Stimulated activated CD8-positive, alpha-beta memory T cell treated with anti-CD3 and anti-CD28 coated beads, Interleukin-12 subunit alpha, Interleukin-12 subunit beta, amount 100 ng/mL, for 24 hours (primary cell): ENCODE results near the gene PRDM11.

Experiments
- DNase-seq: peaks from one replicate; pipeline ENCODE4 v3.0.0-alpha.2; 2020; ENCODE audit errors: extremely low read depth

Gene PRDM11

DNA sequence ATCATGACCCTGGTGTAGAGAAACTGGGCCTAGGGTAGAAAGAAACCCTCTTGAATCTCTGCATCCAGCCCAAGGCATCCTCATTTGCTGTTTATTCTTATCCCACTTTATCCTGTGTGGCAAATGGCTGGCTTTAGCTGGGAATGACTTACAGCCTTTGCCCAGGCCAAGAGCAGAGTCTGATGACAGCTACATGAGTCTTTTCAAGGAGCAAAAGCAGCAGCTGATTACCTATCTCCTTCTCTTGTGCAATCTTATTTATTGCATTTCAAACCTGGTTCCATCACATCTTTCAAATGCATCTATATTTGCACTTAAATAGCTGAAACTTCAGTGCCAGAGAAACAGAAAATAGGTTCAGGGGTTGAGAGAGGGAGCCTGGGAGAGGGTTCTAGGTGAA is 113.6 kb downstream of the PRDM11 start:
- DNase-seq: no peak

DNA sequence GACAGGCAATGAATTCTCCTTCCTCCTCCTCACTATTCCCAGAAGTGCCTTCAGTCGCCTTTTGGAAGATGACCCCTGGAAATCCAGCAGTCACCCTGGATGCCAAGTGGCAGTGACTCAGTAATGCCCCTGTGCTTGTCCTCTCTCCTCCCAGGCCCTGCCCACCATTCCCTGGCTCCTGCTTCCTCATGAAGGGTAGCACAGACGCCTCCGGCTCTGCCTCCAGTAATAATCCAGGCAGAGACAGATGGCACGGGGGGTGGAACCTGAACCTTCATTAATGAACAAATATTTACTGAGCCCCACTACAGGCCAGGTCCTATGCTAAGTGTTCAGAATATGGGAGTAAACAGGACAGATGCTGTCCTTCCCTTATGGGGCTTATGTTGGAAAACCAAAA is 116.5 kb downstream of the PRDM11 start:
- no peak for DNase-seq

DNA sequence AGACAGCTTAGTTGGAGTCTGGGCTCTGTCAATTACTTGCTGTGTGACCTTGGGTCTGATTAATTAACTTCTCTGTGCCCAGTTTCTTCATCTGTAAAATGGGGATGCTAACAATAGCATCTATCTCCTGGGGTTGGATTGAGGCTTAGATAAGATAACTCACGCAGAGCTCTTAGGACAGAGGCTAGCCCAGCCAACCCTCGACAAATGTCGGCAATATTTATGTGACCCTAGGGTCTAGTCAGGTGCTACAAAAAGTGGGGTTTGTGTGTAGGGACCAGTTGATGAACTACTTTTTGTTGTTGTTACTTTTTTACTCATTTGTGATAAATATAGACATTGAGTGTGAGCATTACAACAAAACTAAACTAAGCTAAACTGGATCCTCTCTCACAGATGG is 117.3 kb downstream of the PRDM11 start:
- no peak for DNase-seq

DNA sequence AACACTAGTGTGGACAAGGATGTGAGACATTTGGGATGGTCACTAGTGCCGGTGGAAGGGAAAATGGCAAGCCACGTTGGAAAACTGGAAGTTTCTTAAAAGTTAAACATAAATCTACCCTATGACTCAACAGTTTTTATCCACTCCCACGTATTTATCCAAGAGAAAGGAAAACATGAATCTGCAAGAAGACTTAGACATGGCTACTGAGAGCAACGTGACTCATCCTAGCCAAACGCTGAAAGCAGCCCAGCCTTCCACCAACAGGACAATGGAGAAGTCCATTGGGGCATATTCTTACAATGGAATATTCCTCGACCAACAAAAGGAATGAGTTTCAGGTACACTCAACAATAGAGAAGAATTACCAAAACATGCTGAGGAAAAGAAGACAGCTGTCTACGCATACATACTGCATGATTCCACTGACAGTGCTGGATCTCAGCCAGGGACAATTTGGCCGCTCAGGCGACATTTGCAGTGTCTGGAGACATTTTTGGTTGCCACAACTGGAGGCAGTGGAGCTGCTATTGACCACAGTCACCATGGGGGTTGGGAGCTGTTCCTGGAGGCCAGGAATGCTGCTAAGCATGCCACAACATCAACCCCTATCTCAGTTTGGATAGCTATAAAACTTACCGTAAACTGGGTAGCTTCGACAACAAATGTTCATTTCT is 118.5 kb downstream of the PRDM11 start:
- DNase-seq: no peak

DNA sequence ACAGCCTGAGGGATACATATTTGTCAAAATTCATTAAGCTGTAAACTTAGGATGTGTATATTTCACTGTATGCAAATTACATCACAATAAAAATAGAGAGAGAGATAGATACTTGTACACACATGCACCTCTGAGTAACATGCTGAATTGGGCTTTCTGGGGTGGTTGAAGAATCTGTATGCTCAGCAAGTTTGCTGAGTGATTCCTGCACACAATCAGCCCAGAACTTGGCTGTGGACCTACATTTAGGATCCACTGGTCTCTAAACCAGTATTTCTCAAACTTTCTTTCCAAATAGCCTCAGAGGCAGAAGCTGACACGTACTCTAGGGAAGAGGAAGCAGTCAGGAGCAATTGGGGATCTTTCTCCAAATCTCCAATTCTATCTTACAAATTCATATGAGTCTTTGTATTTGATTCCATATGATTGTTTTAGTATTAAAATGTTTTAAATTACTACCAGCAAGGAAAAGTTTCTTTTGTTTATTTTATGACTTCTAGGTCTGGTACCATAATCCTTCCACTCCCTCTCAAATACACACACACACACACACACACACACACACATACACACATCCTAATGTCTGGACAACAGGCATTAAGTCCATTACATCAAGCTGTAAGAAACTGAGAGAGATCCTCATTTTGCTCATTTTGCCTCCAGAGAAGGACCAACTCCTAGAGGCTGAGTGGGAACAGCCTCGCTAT is 119.7 kb downstream of the PRDM11 start:
- no peak for DNase-seq

DNA sequence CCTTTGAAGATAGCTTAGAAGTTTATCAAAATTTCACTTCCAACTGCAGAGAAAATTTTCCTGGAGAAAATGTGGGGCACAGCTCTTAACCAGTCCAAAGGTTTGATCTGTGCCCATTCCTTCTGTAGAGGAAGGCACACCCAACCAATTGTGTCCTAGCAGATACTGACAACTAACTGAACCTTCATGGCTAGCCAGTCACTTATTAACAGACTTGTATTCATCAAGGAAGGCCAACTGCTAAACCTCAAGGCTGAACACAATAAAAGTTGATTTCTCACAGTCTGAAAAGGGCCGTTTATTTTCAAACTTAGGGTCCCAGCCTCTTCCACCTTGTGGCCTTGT is 120.2 kb downstream of the PRDM11 start:
- DNase-seq: no peak

DNA sequence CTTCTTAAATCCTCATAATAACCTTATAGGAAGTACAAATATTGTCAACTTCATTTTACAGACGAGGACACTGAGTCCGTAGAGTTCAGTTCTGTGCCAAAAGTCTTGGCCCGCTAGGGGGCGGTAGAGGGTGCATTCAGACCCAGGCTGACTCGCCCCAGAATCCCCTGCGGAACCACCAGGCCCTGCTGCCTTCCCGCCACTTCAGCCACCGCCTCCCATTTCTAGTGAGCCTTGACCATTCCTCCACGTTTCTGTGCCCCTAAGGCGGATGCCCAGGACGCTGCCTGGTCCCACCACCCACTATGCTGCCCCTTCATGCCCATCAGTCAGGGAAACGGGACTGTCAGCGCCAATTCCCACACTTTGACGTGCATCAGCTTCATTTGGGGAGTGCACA is 120.6 kb downstream of the PRDM11 start:
- DNase-seq: no peak

DNA sequence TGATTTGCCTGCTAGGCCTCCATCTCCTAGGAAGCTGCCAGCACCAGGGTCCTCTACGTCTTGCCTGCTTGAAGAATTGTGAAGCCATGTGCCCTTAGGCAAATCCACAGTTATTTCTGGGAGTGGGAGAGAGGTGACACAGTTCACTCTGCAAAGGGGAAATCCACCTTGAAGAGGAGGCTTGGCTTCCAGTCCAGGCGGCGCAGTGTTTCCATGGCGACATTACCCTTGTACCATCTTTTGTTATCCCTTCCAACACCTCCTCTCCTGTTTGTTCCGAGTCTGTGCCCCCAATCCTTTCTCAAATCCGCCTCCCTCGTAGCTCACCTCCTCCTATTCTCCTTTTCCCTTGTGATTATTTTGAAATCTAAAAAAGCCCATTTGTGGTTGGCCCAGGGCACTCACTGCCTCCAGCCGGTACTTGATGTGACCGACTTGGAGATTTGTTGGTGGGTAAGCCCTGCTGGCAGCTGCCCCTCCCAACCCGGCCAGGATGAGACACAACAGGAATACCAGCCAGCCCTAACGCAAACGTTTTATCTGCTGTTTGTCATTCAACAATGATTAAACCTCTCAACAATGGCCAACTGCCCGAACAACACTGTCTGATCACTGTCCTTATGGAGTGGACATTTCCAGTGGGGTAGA is 121.3 kb downstream of the PRDM11 start:
- DNase-seq: no peak

DNA sequence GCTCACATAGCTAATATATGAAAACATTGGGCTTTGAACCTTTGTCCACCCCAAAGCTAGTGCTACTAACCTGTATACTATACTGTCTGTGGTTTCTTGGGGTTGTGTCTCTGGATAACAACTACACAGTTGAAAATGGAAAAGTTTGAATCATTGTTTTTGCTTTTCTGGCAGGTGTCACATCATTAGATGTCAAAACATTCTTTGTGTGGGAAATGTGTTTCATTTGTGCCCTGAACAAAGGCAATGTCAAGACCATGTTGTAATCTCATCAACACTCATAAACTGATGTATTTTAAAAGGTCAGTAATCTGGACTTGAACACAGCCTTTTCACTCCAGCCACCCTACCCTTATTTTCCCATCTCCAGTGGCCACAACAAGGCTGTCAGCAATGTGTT is 123.2 kb downstream of the PRDM11 start:
- DNase-seq: no peak

DNA sequence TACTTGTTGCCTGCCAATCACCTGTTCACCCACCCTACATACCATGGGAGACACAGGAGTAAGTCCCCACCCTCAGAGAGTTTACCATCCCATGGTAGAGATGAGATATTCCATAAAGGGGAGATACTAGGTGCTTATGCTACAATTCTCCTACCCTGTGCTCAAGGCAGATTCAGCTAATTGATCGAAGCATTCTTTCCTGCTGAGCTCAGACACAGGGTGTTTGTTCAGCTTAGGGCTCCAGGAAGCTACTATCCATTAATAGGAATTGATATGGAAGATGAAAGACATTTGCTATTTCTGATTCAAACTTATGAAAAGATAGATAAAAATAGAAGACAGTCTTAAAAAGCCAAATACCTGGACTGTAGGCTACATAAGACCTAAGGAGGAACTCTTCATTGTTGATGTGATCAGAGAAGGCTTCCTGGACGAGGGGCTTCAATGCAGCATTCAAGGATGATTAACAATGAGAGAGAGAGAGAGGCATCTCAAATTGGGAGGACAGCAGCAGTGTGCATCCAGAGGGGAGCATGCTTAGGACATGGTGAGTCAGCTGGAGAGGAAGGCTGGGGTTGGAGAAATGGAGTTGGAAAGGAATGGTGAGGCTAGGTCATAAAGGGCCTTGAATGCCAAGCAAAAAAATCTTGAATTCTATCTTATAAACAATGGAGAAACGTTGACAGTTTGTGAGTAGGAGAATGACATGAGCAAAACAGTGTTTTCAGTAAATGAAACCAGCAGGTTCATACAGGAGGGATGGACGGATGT is 124.7 kb downstream of the PRDM11 start:
- DNase-seq: no peak

DNA sequence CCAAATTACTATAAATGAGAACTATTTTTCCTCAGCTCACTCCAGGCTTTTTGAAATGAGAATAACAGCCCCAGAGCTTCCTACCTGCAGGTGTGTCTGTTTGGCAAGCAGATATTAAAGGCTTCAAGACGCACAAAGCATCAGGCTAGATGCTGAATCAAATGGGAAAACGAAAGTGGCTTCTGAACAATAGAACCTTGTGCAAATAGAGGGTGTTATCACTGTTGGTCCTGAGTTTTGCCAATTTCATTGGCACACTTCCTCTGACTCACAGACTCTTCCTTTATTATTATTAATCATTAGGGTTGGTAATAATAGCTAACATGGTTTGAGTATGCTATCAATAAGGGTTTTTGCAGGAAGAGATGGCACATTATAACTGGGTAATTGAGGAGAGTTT is 126.3 kb downstream of the PRDM11 start:
- no peak for DNase-seq

DNA sequence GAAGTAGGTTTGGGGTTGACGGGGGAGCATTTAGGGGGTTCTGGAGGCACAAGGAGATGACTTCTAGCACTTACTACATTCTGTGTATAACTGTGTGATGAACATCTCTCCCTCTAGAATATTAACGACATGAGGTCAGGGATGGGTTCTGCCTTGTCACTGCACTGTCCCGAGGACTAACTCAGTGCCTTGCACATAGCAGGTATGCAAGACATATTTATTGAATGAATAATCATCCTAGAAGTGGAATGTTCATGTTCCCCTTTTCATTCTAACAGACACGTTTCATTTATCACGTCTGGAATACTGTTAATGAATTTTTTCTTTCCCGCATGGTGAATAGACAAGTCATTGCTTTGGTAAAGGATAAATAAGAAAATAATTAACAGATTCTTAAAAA is 127.1 kb downstream of the PRDM11 start:
- no peak for DNase-seq

DNA sequence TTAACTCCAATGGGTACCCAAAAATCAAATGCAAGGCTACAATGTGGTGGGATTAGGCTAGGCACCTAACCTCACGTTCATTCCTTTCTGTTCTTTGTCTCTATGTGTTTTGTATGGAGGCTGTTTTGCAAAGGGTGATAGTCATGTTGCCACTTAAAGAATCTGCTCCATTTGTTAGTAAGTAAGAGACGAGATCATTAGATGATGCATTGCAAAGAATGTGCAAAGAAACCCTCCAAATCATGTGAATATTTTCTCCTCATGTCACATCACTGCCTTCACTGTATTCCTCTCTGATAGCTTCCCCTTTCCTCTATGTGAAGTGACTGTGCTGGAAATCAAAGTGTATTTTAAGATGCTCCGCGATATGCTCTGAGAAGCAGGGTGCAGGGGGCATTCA is 127.8 kb downstream of the PRDM11 start:
- DNase-seq: no peak

DNA sequence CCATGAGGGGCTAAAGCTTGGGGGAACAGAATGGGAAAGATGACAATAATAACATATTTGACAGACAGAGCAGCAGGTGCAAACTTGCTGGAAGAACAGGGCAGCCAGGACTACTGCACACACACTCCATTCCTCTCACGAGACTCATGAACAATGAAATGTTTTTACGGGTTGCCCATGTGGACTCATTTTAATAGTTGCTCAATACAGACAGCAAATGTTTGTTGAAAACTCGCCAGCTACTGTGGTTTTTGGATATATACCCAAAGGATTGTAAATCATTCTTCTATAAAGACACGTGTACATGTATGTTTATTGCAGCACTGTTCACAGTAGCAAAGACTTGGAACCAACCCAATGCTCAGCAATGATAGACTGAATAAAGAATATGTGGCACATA is 129.4 kb downstream of the PRDM11 start:
- DNase-seq: no peak

DNA sequence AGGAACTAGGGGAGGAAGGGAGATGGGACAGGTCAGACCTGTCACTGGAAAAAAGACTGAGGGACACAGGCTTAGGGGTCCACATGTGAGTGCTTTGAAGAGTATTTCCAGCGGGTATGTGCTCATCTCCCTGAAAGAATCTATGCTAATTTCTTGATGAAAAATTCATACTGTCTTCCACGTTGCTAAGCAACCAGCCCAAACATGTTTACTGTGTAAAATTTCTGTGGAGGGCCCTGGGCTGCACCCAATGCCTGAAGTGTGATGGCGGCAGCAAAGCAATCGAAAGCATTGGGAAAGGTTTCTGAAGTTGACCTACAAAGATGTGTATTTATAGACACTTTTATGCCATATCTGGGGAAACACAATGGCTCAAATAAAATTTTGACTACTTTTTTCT is 132.3 kb downstream of the PRDM11 start:
- DNase-seq: no peak

DNA sequence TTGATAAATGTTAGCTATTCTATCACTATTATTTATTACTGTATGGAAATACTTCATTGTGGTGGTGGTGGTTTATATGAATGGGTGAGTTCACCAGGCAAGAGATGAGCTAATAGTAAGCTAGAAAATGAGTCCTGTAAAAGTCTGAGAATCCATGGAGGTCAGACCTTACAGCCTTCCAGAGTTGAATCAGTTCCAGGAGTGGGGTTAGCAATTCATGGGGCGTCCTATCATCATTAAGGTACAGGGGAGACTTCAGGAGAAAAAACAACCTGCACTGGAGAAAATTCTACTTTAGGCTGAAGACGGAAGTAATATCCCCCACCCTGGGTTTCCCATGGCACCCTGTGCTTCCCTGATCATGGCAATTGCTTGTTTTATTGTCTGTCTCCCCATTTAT is 133.2 kb downstream of the PRDM11 start:
- DNase-seq: no peak

DNA sequence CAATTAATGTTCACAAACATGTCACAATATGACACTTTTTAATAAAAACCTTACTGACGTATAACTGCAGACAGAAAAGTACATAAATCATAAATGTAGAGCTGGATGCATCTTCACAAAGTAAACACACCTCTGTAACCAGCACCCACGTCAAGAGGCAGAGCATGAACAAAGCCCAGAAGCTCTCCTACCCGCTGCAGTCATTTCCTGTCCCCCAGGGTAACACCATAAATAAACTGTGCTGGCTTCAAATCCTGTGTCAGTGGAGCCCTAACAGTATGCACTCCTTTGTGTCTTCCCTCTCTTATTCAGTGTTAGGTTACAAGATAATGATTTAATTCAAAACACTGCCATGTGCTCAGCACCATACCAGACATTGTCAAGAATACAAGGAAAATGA is 134.0 kb downstream of the PRDM11 start:
- no peak for DNase-seq

DNA sequence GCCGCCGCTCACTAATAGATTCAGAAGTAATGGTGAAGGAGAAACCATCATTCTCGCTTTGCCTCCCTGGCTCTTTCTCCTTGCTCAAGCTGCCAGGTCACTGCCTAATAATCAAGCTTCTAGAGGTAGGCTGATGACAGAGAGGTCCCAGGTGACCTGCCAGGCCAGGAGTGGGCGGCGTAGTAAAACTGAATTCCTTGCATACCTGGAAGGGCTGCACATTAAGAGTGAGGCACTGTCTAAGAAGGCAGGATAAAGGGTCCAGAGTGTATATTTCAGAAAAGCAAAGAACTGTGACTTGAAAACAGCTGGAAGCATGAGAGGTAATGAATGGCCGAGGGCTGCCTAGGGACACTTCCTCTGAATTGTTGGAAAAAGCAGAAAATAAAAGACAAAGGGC is 135.6 kb downstream of the PRDM11 start:
- DNase-seq: no peak
